SK-N-SH (cell line): Measurements from ENCODE around the gene MACROD1. TPM values are rescaled to one million over a fixed set of nuclear protein-coding genes. Genes with fewer than 3 reads are reported as not detected.

Source experiments
- CTCF ChIA-PET: fragments of 300-600, 350-600 bp; formaldehyde crosslinking; extraction: SDS; loops from one replicate; lab custom pipeline; 2021; lab: Yijun Ruan, JAX
- POLR2A ChIA-PET: fragments of 350-600 bp; sonication (Branson Sonifier 250); formaldehyde crosslinking; extraction: SDS; loops from one replicate; lab custom pipeline; 2020; ENCODE audit warnings: antibody characterized with exemption, inconsistent platforms; lab: Yijun Ruan, JAX
- DNase-seq: peaks from one replicate; pipeline ENCODE4 v3.0.0; 2012
- H2AFZ ChIP-seq: fragments of 200-600 bp; sonication (generic); 2 replicates; pipeline ENCODE4 v1.8.1; 2016; ENCODE audit warnings: antibody characterized with exemption, mild to moderate bottlenecking, low read depth
- H3F3A ChIP-seq: fragments of 200-600 bp; sonication (generic); replicated peaks from 2 replicates; pipeline ENCODE3; 2016; ENCODE audit warnings: antibody characterized with exemption, mild to moderate bottlenecking; ENCODE audit not compliant: insufficient read depth
- H3K27ac ChIP-seq, 2 experiments: fragments of 200-500 bp in 1 of 2; fragments of 200-600 bp in 1 of 2; sonication (Bioruptor generic) in 1 of 2; sonication (generic), shearing (Covaris generic) in 1 of 2; 2 replicates each; pipeline versions ENCODE4 v1.5.1 to v1.6.1; 2014 to 2016; ENCODE audit warnings: low read depth in 2 of 2, inconsistent platforms in 1 of 2, low read length in 1 of 2, mild to moderate bottlenecking in 1 of 2, mixed read lengths in 1 of 2
- H3K27me3 ChIP-seq: fragments of 200-600 bp; sonication (generic), shearing (Covaris generic); 2 replicates; pipeline ENCODE4 v1.6.1; 2016; ENCODE audit warnings: mixed run types; ENCODE audit not compliant: insufficient read depth
- H3K36me3 ChIP-seq, 2 experiments: fragments of 200-500 bp in 1 of 2; fragments of 200-600 bp in 1 of 2; sonication (Bioruptor generic) in 1 of 2; sonication (generic) in 1 of 2; replicated peaks in 1 of 2; 2 replicates each; pipeline versions ENCODE3 to v1.5.1; 2014 to 2016; ENCODE audit warnings: low read length in 1 of 2, mild to moderate bottlenecking in 1 of 2; ENCODE audit not compliant: insufficient read depth in 2 of 2, control insufficient read depth in 1 of 2
- H3K4me1 ChIP-seq, 2 experiments: fragments of 200-500 bp in 1 of 2; fragments of 200-600 bp in 1 of 2; sonication (Bioruptor generic) in 1 of 2; sonication (generic), shearing (Covaris generic) in 1 of 2; 2 replicates each; pipeline versions ENCODE4 v1.5.1 to v1.6.1; 2014 to 2016; ENCODE audit warnings: low read depth in 1 of 2, low read length in 1 of 2, mixed run types in 1 of 2; ENCODE audit not compliant: insufficient read depth in 2 of 2, control insufficient read depth in 1 of 2
- H3K4me2 ChIP-seq: fragments of 200-600 bp; sonication (generic), shearing (Covaris generic); 2 replicates; pipeline ENCODE4 v1.6.1; 2017; ENCODE audit warnings: mixed run types
- H3K4me3 ChIP-seq, 2 experiments: fragments of 200-500 bp in 1 of 2; fragments of 200-600 bp in 1 of 2; sonication (Bioruptor generic) in 1 of 2; sonication (generic), shearing (Covaris generic) in 1 of 2; 2 replicates each; pipeline versions ENCODE4 v1.5.1 to v1.8.1; 2014 to 2016; ENCODE audit warnings: low read depth in 2 of 2, inconsistent platforms in 1 of 2, low read length in 1 of 2, mild to moderate bottlenecking in 1 of 2, mixed read lengths in 1 of 2, moderate library complexity in 1 of 2
- H3K79me2 ChIP-seq: fragments of 200-600 bp; sonication (generic); 2 replicates; pipeline ENCODE4 v1.8.1; 2017; ENCODE audit warnings: mild to moderate bottlenecking; ENCODE audit not compliant: insufficient read depth
- H3K9ac ChIP-seq: fragments of 200-600 bp; sonication (generic); 2 replicates; pipeline ENCODE4 v1.6.1; 2017; ENCODE audit warnings: mixed run types
- H3K9me2 ChIP-seq: fragments of 200-600 bp; sonication (generic); 2 replicates; pipeline ENCODE4 v1.6.1; 2017; ENCODE audit warnings: mixed run types
- H3K9me3 ChIP-seq: fragments of 200-600 bp; sonication (generic); 2 replicates; pipeline ENCODE4 v1.6.1; 2017; ENCODE audit warnings: mixed run types, mild to moderate bottlenecking, moderate library complexity
- H4K20me1 ChIP-seq: fragments of 200-600 bp; sonication (generic); 2 replicates; pipeline ENCODE4 v1.6.1; 2017; ENCODE audit warnings: mild to moderate bottlenecking, mixed run types; ENCODE audit not compliant: insufficient read depth
- CHD2 ChIP-seq: fragments of 150-350 bp; IDR thresholded peaks from 2 replicates; pipeline ENCODE4 v1.6.1; 2018; ENCODE audit warnings: low read length; ENCODE audit not compliant: partially characterized antibody
- ELF1 ChIP-seq: IDR thresholded peaks from 2 replicates; pipeline ENCODE4 v1.4.0; 2012
- EP300 ChIP-seq, 2 experiments: IDR thresholded peaks; 2 replicates each; pipeline versions ENCODE4 v1.4.0 to v1.6.1; 2012; ENCODE audit warnings: borderline replicate concordance in 1 of 2, low read depth in 1 of 2, low read length in 1 of 2
- FOSL2 ChIP-seq: IDR thresholded peaks from 2 replicates; pipeline ENCODE4 v1.4.0; 2012; ENCODE audit warnings: low read depth, mild to moderate bottlenecking, moderate library complexity, borderline replicate concordance
- FOXJ3 ChIP-seq: sonication (generic); formaldehyde crosslinking; IDR thresholded peaks from 2 replicates; pipeline ENCODE4 v1.5.1; 2020; ENCODE audit warnings: mild to moderate bottlenecking, missing genetic modification reagents
- MAX ChIP-seq: IDR thresholded peaks from 2 replicates; pipeline ENCODE4 v1.4.0; 2012; ENCODE audit warnings: low read depth
- NFIC ChIP-seq: IDR thresholded peaks from 2 replicates; pipeline ENCODE4 v1.4.0; 2012; ENCODE audit warnings: borderline replicate concordance
- RFX5 ChIP-seq: IDR thresholded peaks from 2 replicates; pipeline ENCODE4 v1.6.1; 2012; ENCODE audit warnings: mild to moderate bottlenecking, improper control_type of control experiment, low read length
- RXRA ChIP-seq: IDR thresholded peaks from 2 replicates; pipeline ENCODE4 v1.4.0; 2012; ENCODE audit warnings: low read depth, mild to moderate bottlenecking, borderline replicate concordance
- SMC3 ChIP-seq: IDR thresholded peaks from 2 replicates; pipeline ENCODE4 v1.6.1; 2012; ENCODE audit warnings: low read depth, low read length, improper control_type of control experiment
- TAF1 ChIP-seq: IDR thresholded peaks from 2 replicates; pipeline ENCODE4 v1.6.1; 2012; ENCODE audit warnings: low read depth, mild to moderate bottlenecking, low read length, moderate library complexity, borderline replicate concordance
- WGBS: methylation state at CpG from one replicate; pipeline ENCODE4 v1.1.6; 2017; ENCODE audit warnings: low lambda C conversion rate; 5-methylcytosine and 5-hydroxymethylcytosine counted together
- polyA plus RNA-seq, 3 experiments: library from polyadenylated mRNA; depleted of rRNA; stranded (reverse); fragments of >200 nt; gene quantifications; 2 replicates each; pipeline ENCODE4 v1.2.3, GENCODE V29; 2012
- TF ChIP-seq, protein P1 (sequence below): fragments of 200-600 bp; sonication (generic); IDR thresholded peaks from 2 replicates; pipeline ENCODE4 v1.6.1; 2017; ENCODE audit warnings: antibody characterized with exemption, mild to moderate bottlenecking, moderate library complexity
- TF ChIP-seq, protein P2 (sequence below): IDR thresholded peaks from 2 replicates; pipeline ENCODE4 v1.4.0; 2012; ENCODE audit warnings: low read depth, borderline replicate concordance
- TF ChIP-seq, protein P3 (sequence below): IDR thresholded peaks from 2 replicates; pipeline ENCODE4; 2012

MACROD1 gene
- polyA plus RNA-seq, 1 of the 3 experiments (the other 2 are of a cell fraction) = 49.1 TPM

GRCh38 chr11:64203421-64204079 lies 37.6 kb upstream of the MACROD1 start:
- H3K4me3 ChIP-seq = no peak overlapping the region
- WGBS = 94% methylated on average over 27 of the region's 27 CpGs
- H3F3A ChIP-seq = peaks cover 30% of the 10 kb centered on the region
- no peak for TF ChIP-seq TAF1
- TF ChIP-seq RXRA = no peak
- no peak for TF ChIP-seq FOSL2
- TF ChIP-seq ELF1 = no peak
- TF ChIP-seq, protein P1, sequence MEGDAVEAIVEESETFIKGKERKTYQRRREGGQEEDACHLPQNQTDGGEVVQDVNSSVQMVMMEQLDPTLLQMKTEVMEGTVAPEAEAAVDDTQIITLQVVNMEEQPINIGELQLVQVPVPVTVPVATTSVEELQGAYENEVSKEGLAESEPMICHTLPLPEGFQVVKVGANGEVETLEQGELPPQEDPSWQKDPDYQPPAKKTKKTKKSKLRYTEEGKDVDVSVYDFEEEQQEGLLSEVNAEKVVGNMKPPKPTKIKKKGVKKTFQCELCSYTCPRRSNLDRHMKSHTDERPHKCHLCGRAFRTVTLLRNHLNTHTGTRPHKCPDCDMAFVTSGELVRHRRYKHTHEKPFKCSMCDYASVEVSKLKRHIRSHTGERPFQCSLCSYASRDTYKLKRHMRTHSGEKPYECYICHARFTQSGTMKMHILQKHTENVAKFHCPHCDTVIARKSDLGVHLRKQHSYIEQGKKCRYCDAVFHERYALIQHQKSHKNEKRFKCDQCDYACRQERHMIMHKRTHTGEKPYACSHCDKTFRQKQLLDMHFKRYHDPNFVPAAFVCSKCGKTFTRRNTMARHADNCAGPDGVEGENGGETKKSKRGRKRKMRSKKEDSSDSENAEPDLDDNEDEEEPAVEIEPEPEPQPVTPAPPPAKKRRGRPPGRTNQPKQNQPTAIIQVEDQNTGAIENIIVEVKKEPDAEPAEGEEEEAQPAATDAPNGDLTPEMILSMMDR = no peak
- TF ChIP-seq, protein P2, sequence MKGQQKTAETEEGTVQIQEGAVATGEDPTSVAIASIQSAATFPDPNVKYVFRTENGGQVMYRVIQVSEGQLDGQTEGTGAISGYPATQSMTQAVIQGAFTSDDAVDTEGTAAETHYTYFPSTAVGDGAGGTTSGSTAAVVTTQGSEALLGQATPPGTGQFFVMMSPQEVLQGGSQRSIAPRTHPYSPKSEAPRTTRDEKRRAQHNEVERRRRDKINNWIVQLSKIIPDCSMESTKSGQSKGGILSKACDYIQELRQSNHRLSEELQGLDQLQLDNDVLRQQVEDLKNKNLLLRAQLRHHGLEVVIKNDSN = no peak
- TF ChIP-seq MAX = no peak
- no peak for TF ChIP-seq FOXJ3 (CRISPR knock-in tag)
- TF ChIP-seq, all 33 proteins: peak for 0
- Histone ChIP-seq H3K27me3 (no peaks in the 10 kb centered on the region), H3K4me1 (peaks cover 4 to 27% of the 10 kb centered on the region in 2 experiments; a peak in 3 of 4 replicates), H3K9me3 (no peaks in the 10 kb centered on the region), H2AFZ (no peak overlapping the region), H3K36me3 (peaks cover 43 to 47% of the 10 kb centered on the region in 2 experiments), H4K20me1 (peaks cover 9% of the 10 kb centered on the region), H3K79me2 (no peaks in the 10 kb centered on the region; the same call in 1 of the 2 replicates), H3K4me2 (no peak overlapping the region), H3K9me2 (no peaks in the 10 kb centered on the region), H3K27ac (no peak overlapping the region), H3K9ac (no peak overlapping the region)
- ChIA-PET CTCF (interaction anchor here (0.8 to 5.3 kb wide), 11 partner anchors 8 to 99 kb away, joined by 3 to 52 read pairs (median 12); partner anchors contain the start of genes CATSPERZ, NUDT22, PLCB3 and TRPT1), POLR2A (interaction anchor here (1.1 to 1.6 kb wide), 2 partner anchors 9 to 18 kb away, joined by 3 read pairs; no protein-coding TSS in a partner anchor)
- no peak for DNase-seq

GRCh38 chr11:64202992-64203391 lies 37.1 kb upstream of the MACROD1 start:
- H3F3A ChIP-seq = peaks cover 30% of the 10 kb centered on the region
- H4K20me1 ChIP-seq = peaks cover 9% of the 10 kb centered on the region
- no peaks in the 10 kb centered on the region for H3K9me2 ChIP-seq
- H3K9me3 ChIP-seq = no peaks in the 10 kb centered on the region
- no peak overlapping the region for H3K27ac ChIP-seq
- H3K9ac ChIP-seq = no peak overlapping the region
- POLR2A ChIA-PET = interaction anchor here (0.6 to 1.6 kb wide), 2 partner anchors 18 to 22 kb away, joined by 3 read pairs; no protein-coding TSS in a partner anchor
- WGBS = 96% methylated on average over 8 of the region's 9 CpGs
- no peak overlapping the region for H3K4me2 ChIP-seq
- H3K27me3 ChIP-seq = no peaks in the 10 kb centered on the region
- H3K79me2 ChIP-seq = no peaks in the 10 kb centered on the region; the same call in 1 of the 2 replicates
- no peak for DNase-seq
- H3K4me3 ChIP-seq = no peak overlapping the region
- CTCF ChIA-PET = interaction anchor here (2.7 to 5.1 kb wide), 2 partner anchors 48 to 100 kb away, joined by 25 to 52 read pairs; partner anchors contain the start of genes CATSPERZ and PLCB3
- H2AFZ ChIP-seq = no peak overlapping the region
- H3K36me3 ChIP-seq = peaks cover 47 to 48% of the 10 kb centered on the region in 2 experiments
- H3K4me1 ChIP-seq = peaks cover 4 to 22% of the 10 kb centered on the region in 2 experiments; a peak in 3 of 4 replicates
- TF ChIP-seq, protein P3, sequence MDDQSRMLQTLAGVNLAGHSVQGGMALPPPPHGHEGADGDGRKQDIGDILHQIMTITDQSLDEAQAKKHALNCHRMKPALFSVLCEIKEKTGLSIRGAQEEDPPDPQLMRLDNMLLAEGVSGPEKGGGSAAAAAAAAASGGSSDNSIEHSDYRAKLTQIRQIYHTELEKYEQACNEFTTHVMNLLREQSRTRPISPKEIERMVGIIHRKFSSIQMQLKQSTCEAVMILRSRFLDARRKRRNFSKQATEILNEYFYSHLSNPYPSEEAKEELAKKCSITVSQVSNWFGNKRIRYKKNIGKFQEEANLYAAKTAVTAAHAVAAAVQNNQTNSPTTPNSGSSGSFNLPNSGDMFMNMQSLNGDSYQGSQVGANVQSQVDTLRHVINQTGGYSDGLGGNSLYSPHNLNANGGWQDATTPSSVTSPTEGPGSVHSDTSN = no peak
- TF ChIP-seq NFIC (no peak), MAX (no peak), EP300 (IDR thresholded peaks at IDR 0.05; ENCODE audit: borderline replicate concordance in 1 of 2, low read depth in 1 of 2, low read length in 1 of 2) (no peak), SMC3 (no peak), RFX5 (no peak), CHD2 (no peak)
- TF ChIP-seq, protein P2 = no peak
